GM12872 (cell line): Measurements from ENCODE around the gene FAM131C.

ENCODE experiments used
- TF ChIP-seq, protein P1 (sequence below): IDR thresholded peaks from 3 replicates; pipeline ENCODE4 v1.5.1; 2011; ENCODE audit warnings: low read depth, mild to moderate bottlenecking, low read length, moderate library complexity; ENCODE audit not compliant: insufficient read depth

The FAM131C gene

DNA sequence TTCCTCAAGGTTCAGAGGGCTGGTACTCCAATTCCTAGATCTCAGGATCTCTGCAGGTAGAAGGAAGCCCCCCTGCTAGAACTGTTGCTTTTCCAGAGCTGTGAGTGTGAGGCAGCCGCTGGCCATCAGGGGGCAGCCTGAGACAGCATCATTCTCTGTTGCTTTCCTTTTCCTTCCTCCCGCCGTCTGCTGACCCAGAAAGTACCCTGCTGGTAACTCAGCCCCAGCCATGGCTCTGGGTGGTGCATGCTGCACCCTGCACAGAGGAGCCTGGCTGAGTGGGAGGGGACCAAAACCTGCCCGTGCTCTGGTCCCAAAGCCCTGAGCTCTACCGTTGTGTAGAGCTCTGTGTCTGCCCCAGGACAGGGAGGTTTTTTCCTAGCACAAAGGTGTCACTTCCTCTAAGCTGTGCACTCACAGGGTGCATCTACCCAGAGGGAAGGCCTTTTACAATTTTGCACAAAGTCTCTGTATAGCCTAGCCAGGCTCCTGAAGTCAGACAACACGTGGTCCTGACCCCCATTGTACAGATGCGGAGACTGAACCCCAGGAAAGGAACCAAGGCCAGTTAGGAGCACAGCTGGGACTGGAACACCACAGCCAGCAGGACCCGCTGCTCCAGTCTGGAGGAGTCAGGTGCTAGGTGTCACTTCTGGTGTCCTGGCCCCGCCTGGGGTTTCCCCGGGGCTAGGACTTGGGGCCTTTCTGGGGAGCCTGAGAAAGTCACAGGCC is 5.6 kb upstream of the FAM131C start:
- TF ChIP-seq, protein P1, sequence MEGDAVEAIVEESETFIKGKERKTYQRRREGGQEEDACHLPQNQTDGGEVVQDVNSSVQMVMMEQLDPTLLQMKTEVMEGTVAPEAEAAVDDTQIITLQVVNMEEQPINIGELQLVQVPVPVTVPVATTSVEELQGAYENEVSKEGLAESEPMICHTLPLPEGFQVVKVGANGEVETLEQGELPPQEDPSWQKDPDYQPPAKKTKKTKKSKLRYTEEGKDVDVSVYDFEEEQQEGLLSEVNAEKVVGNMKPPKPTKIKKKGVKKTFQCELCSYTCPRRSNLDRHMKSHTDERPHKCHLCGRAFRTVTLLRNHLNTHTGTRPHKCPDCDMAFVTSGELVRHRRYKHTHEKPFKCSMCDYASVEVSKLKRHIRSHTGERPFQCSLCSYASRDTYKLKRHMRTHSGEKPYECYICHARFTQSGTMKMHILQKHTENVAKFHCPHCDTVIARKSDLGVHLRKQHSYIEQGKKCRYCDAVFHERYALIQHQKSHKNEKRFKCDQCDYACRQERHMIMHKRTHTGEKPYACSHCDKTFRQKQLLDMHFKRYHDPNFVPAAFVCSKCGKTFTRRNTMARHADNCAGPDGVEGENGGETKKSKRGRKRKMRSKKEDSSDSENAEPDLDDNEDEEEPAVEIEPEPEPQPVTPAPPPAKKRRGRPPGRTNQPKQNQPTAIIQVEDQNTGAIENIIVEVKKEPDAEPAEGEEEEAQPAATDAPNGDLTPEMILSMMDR, result peak; percentile 96

DNA sequence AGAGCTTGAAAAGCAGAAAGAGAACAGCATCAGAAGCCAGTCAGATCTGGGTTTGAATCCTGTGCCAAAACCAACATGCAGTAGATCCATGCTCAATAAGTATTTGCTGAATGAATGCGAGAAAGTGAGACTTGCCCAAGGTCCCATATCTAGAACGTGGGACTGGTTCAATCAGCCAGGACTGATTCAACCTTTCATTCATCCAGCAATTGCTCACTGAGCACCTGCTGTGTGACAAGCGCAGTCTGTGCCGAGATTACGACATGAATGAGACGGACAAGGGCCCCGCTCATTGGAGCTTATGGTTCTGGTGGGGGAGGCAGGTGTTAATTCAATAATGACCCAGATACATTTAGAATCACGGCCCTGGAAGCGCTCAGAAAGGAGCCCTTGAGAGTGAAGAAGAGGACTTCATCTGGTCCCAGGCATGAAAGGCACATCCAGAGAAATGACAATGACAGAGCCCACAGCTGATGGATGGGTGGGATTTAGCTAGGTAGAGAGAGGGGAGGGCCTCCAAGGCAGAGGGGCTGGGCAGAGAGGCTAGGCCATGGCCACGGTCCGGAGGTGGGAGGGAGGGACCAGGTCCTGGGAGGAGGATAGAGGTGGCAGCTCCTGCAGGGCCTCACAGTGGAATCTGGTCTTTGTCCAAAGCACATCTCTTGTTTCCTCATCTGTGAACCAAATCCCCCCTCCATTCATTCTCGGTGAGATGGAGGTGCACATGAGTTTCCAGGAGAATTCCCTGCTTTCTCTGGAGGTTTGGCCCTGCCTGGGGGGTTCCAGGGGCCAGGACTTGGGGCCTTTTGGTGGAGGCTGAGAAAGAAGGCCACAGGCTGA is 4.2 kb upstream of the FAM131C start:
- TF ChIP-seq, protein P1, result no peak

DNA sequence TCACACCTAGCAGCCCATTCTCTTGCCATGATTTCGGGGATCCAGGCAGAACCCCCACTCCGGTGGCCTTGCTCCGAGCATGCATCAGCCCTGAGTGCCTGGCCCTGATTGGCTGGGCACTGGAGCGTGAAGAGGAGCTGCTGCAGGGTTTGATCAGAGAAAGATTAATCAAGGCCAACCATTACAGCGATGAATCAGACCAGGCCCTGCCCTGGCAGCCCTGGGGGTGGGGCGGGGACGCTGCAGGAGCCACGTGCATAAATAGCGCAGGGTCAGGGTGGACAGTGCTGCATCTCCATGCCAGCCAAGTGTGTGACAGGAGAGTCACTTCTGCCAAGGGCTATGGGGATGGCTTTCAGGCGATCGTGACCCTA is 3.4 kb upstream of the FAM131C start:
- TF ChIP-seq, protein P1, result no peak

DNA sequence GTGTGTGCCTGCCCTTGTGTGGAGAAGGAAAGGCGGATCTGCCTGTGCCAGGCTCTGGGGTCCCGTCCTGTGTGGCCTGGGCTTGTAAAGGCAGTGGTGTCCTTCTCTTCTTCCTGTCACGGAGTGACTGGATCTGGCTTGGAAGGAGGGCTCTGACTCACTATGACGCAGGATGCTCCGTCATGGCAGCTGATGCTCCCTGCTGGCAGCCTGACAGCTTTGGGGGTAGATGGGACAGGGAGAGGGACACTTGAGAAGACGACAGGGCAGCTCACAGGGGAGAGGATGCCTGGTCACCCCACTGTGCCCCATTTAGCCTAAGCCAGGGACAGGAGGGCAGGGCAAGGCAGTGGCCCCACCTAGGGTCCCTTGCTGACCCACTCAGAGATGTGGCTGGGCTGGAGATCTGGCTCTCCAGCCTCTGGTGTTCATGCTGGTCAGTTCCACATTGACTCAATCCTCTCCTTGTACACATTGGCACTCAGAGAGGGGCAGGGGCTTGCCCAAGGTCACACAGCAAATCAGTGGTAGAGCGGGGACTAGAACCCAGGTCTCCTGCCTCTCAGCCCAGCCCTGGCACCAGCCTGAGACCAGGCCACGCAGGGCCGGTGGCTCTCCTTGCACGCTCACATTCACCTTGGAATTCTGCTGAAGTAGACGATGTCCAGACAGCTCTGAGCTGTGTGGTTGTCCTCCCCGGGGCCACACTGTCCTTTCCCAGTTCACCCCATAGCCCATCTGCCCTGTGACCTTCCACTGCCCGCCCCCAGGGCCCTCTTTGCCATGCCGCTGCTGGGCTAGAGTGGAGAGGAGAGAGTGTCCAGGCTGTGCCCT is 2.8 kb upstream of the FAM131C start:
- TF ChIP-seq, protein P1, result no peak

DNA sequence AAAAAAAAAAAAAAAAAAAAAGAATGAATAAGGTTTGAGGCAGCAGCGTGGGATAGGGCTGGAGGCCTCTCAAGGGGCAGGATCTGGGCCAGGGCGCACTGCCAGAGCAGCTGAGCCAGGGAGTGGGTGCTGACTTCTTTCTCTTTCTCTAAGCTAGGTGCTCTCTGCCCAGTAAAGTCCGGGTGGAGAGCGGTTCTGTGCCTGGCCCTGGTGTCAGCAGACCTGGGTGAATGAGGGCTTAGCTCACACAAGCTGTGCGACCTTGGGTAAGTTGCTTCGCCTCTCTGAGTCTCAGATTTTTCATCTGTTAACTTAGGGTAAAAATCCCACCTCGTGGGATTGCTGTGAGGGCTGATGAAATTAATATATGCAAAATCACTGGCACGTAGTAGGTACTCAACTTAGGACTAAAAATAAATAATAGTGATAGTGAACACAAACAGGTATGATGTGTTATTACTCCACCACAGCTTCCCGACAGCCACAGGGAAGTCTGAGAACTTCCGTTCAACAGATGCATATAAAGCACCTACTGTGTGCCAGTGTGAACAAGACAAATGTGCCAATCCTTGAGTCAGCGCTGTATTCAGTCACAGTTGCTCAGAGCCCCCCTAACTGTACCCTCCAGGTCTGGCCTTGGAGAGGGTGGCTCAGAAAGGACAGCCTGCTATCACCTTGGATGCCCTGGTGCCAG is 2.0 kb upstream of the FAM131C start:
- TF ChIP-seq, protein P1, result no peak

DNA sequence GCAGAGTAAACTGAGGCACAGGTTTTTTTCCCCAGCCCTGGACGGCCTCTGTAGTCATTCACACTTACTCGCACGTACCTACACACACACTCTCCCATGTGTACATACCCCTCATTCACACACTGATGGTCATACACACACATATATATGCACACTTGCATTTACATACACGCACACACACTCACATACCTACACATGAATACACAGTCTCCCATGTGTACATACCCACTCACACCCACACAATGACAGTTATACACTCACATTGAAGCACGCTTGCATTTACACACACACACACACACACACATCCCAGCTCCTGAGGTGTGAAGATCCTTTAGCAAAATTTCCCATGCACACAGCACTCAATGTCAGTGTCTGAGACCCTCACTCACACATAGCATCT is 766 bp upstream of the FAM131C start:
- TF ChIP-seq, protein P1, result no peak
